ENCODE results near the gene UBFD1. TPM values are rescaled to one million over a fixed set of nuclear protein-coding genes. Genes with fewer than 3 reads are reported as not detected.

The UBFD1 gene
- total RNA-seq, 1 experiment from 2014 or later, result 98.2 TPM

DNA sequence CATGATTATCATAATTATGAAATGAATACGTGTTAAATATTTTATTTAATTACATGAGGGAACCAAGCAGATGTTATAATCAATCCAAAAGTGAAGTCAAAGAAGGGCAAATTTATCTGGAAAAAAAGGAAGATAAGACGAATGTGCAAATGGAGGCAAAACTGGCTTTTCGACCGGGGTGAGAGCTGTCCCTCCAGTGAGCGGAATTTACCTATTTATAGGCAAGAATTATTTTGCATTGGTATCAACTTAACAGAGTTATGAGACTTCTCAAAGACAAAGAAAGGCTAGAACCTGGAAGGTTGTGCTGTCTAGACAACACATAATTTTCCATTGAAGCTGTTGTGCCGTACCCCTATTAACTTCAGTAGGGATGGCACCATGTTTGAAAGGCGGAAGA is 45.8 kb upstream of the UBFD1 start:
- DNase-seq, result no peak
- H3K4me3 ChIP-seq, result no peak overlapping the region
- intact Hi-C loops (cut with micrococcal nuclease; ENCODE audit: unreplicated experiment), result no loop called here
- H3K27me3 ChIP-seq (ENCODE audit: insufficient read depth, low read depth), result no peaks in the 10 kb centered on the region
- no peaks in the 10 kb centered on the region for H3K36me3 ChIP-seq (ENCODE audit: low read depth)
- H3K9me2 ChIP-seq (ENCODE audit: insufficient read depth), result no peaks in the 10 kb centered on the region
- no TSS peak for BruUV-seq (replicated peaks)
- no peaks in the 10 kb centered on the region for H3K9me3 ChIP-seq (ENCODE audit: insufficient read depth, low read depth)
- H3F3A ChIP-seq (ENCODE audit: insufficient read depth, low read depth), result peaks cover 25% of the 10 kb centered on the region; the same call in 1 of the 2 replicates
- no peak for TF ChIP-seq EZH2 (IDR thresholded peaks at IDR 0.05; ENCODE audit: low read depth)
- no peak for TF ChIP-seq CTCF (conservative IDR thresholded peaks at IDR 0.05)
- no peak overlapping the region for H3K4me2 ChIP-seq
- no peak overlapping the region for H2AFZ ChIP-seq
- CTCF ChIA-PET, result no interaction called here
- H4K20me1 ChIP-seq (ENCODE audit: insufficient read depth), result peaks cover 8% of the 10 kb centered on the region
- POLR2A ChIA-PET (ENCODE audit: unreplicated experiment), result no interaction called here
- peaks cover 29% of the 10 kb centered on the region for H3K79me2 ChIP-seq (ENCODE audit: low read depth)
- H3K4me1 ChIP-seq (replicated peaks; ENCODE audit: insufficient read depth), result peaks cover 15% of the 10 kb centered on the region
- no peak overlapping the region for H3K27ac ChIP-seq

DNA sequence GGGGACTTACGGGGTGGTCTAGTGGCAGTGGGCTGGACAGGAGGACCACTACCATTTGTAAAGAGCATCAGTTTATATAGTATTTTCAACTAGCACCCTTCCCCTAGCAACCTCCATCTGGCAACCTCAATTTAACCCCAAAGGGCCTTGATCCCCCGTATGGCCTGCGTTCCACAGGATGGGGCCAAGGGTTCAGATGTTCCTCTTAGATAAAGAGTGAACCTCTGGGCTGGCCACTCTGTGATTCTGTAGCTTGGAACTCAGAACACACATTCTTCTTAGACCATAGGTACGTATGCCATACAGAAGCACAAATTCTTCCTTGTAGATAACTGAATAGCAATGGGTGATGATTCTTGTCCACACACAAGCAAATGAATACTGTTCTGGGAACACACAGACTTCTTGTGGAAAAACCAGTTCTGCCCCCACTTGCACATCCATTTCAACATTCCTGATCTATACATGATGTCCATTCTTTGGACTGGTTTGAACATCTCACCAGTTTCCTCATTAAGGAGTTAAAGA is 45.3 kb upstream of the UBFD1 start:
- POLR2A ChIA-PET (ENCODE audit: unreplicated experiment), result no interaction called here
- Histone ChIP-seq H3K4me2 (no peak overlapping the region), H4K20me1 (ENCODE audit: insufficient read depth) (0 out of 2 replicates have a peak, but pooled peaks cover 4% of the 10 kb centered on the region), H3K27me3 (ENCODE audit: insufficient read depth, low read depth) (no peaks in the 10 kb centered on the region), H3K4me3 (no peak overlapping the region), H2AFZ (no peak overlapping the region), H3K4me1 (replicated peaks; ENCODE audit: insufficient read depth) (peaks cover 15% of the 10 kb centered on the region), H3K79me2 (ENCODE audit: low read depth) (peaks cover 24% of the 10 kb centered on the region), H3K36me3 (ENCODE audit: low read depth) (no peaks in the 10 kb centered on the region), H3F3A (ENCODE audit: insufficient read depth, low read depth) (peaks cover 21% of the 10 kb centered on the region; the same call in 1 of the 2 replicates), H3K9me3 (ENCODE audit: insufficient read depth, low read depth) (no peaks in the 10 kb centered on the region), H3K9me2 (ENCODE audit: insufficient read depth) (no peaks in the 10 kb centered on the region), H3K27ac (no peak overlapping the region)
- no peak for TF ChIP-seq EZH2 (IDR thresholded peaks at IDR 0.05; ENCODE audit: low read depth)
- TF ChIP-seq CTCF (conservative IDR thresholded peaks at IDR 0.05), result no peak
- DNase-seq, result no peak
- CTCF ChIA-PET, result no interaction called here
- intact Hi-C loops (cut with micrococcal nuclease; ENCODE audit: unreplicated experiment), result no loop called here
- no TSS peak for BruUV-seq (replicated peaks)

DNA sequence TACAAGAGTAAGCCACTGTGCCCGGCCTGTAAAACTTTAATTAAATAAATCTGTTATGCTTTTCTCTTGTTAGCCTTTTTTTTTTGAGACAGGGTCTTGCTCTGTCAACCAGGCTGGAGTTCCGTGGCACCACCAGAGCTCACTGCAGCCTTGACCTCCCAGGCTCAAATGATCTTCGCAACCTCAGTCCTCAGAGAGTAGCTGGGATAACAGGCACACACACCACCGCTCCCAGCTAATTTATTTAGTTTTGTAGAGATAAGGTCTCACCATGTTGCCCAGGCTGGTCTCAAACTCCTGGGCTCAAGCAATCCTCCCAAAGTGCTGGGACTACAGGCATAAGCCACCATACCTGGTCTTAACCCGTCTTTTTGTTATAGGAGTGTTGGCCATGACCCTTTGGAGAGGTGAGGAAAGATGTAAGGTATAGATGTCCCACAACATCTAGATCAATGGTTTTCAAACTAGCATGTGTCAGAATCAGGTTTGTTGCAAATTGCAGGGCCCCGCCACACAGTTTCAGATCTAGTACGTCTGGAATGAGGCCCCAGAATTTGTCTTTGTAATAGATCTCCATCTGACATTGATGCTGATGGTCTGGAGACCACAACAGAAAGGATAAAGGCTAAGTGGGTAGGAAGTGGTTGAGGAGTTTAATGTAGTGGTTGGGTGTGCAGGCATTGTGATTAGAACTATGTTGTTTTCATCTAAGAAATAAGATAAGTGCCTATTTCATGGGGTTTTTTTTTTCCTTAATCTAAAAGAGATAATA is 43.0 kb upstream of the UBFD1 start:
- BruUV-seq (replicated peaks), result no TSS peak

More for the DNA sequence above, 43.0 kb upstream of the UBFD1 start:
- POLR2A ChIA-PET (ENCODE audit: unreplicated experiment), result no interaction called here
- H3K36me3 ChIP-seq (ENCODE audit: low read depth), result peaks cover 3% of the 10 kb centered on the region; the same call in 1 of the 2 replicates
- DNase-seq, result no peak
- no peak overlapping the region for H2AFZ ChIP-seq
- no peaks in the 10 kb centered on the region for H3K9me2 ChIP-seq (ENCODE audit: insufficient read depth)
- H3K27ac ChIP-seq, result no peak overlapping the region
- no peak overlapping the region for H3K4me3 ChIP-seq
- no peaks in the 10 kb centered on the region for H3K9me3 ChIP-seq (ENCODE audit: insufficient read depth, low read depth)
- H4K20me1 ChIP-seq (ENCODE audit: insufficient read depth), result no peaks in the 10 kb centered on the region
- H3F3A ChIP-seq (ENCODE audit: insufficient read depth, low read depth), result peaks cover 21% of the 10 kb centered on the region; the same call in 1 of the 2 replicates
- TF ChIP-seq CTCF (conservative IDR thresholded peaks at IDR 0.05) (no peak), EZH2 (IDR thresholded peaks at IDR 0.05; ENCODE audit: low read depth) (no peak)
- intact Hi-C loops (cut with micrococcal nuclease; ENCODE audit: unreplicated experiment), result no loop called here
- CTCF ChIA-PET, result no interaction called here
- H3K79me2 ChIP-seq (ENCODE audit: low read depth), result peaks cover 3% of the 10 kb centered on the region; the same call in 1 of the 2 replicates
- H3K4me2 ChIP-seq, result no peak overlapping the region
- H3K4me1 ChIP-seq (replicated peaks; ENCODE audit: insufficient read depth), result peaks cover 4% of the 10 kb centered on the region
- H3K27me3 ChIP-seq (ENCODE audit: insufficient read depth, low read depth), result no peaks in the 10 kb centered on the region

All from PC-9 (cell line).